ENCODE results near the gene HOXA11. TPM values are rescaled to one million over a fixed set of nuclear protein-coding genes. Genes with fewer than 3 reads are reported as not detected.

HOXA11 gene
- total and polyA plus RNA-seq, 10 of the 15 experiments (the other 5 are each of a cell fraction or from before 2014, with no cell fraction given): not detected

DNA sequence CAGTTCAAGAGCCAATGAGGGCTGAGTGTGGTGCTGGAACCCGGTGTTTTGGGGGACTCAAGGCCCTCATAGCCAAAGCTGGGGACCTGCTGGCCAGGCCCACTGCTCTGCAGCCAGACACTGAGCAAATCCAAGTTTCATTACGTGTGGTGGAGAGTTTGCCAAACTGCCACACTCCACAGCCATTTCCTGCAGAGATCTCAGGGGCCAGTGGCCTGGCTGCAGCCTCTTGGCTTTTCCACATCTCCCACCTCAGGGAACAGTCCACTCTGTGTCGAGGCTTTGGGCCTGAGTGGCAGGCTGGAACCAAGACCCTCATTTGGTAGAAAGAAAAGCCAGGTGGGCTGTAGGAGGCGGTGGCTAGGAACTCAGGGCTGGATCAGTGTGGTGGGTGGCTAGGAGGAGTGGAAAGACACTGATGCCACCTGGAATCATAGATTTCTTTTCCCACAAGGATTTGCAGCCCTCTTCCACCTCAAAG is 3.2 kb downstream of the HOXA11 start:
- CTCF ChIA-PET: interaction anchor here (1.1 kb wide), 1 partner anchor 16 kb away, joined by 4 read pairs; no protein-coding TSS in a partner anchor
- H3K27me3 ChIP-seq (replicated peaks in 1 of 2; ENCODE audit: control insufficient read depth in 2 of 2, insufficient read depth in 2 of 2, low read length in 1 of 2): peaks cover 21 to 38% of the 10 kb centered on the region in 2 experiments
- no peaks in the 10 kb centered on the region; the same call in 2 of the 3 replicates for H3K9me3 ChIP-seq (replicated peaks; ENCODE audit: control insufficient read depth, insufficient read depth, low read length)
- WGBS (ENCODE audit: insufficient coverage, insufficient replicate concordance, low lambda C conversion rate, missing lambda C conversion rate): 2% methylated on average over 4 of the region's 4 CpGs
- H3K9ac ChIP-seq (ENCODE audit: control insufficient read depth, insufficient read depth, low read length): no peak overlapping the region
- BruUV-seq (replicated peaks): no TSS peak
- intact Hi-C loops (cut with micrococcal nuclease; ENCODE audit: unreplicated experiment) (no loop called here), in situ Hi-C loops (cut with MboI) (no loop called here)
- no peaks in the 10 kb centered on the region for H3K4me1 ChIP-seq (ENCODE audit: control insufficient read depth, insufficient read depth, low read length)
- no peaks in the 10 kb centered on the region for H4K20me1 ChIP-seq (ENCODE audit: control insufficient read depth, insufficient read depth)
- no peak overlapping the region for H2AFZ ChIP-seq (ENCODE audit: control insufficient read depth, low read depth, low read length)
- no peaks in the 10 kb centered on the region for H3K36me3 ChIP-seq (ENCODE audit: control insufficient read depth in 2 of 2, insufficient read depth in 2 of 2, low read length in 1 of 2)
- DNase-seq (ENCODE audit: low read depth, low spot score) (no peak), FAIRE-seq (no peak), ATAC-seq (no peak)
- H3K79me2 ChIP-seq (ENCODE audit: control insufficient read depth, insufficient read depth, low read length): no peaks in the 10 kb centered on the region
- no peak overlapping the region for H3K4me2 ChIP-seq (ENCODE audit: control insufficient read depth, insufficient read depth)
- SMC1A ChIA-PET (ENCODE audit: uncharacterized antibody, unreplicated experiment): no interaction called here
- POLR2A ChIA-PET: no interaction called here
- H3K27ac ChIP-seq (ENCODE audit: control insufficient read depth, insufficient read depth): no peak overlapping the region
- TF ChIP-seq RCOR1 (conservative IDR thresholded peaks at IDR 0.05; ENCODE audit: low read depth, low read length) (no peak), ATF7 (IDR thresholded peaks at IDR 0.05; ENCODE audit: low read depth) (no peak), MXI1 (IDR thresholded peaks at IDR 0.05; ENCODE audit: low read depth, low read length) (no peak), ASH2L (IDR thresholded peaks at IDR 0.05; ENCODE audit: borderline replicate concordance, low read depth) (no peak), ZNF622 (IDR thresholded peaks at IDR 0.05) (no peak), KLF5 (IDR thresholded peaks at IDR 0.05; ENCODE audit: partially characterized antibody) (no peak), WRNIP1 (IDR thresholded peaks at IDR 0.05; ENCODE audit: borderline replicate concordance, low read depth, low read length) (no peak), BHLHE40 (IDR thresholded peaks at IDR 0.05; ENCODE audit: borderline replicate concordance in 1 of 2, low read depth in 2 of 2, low read length in 1 of 2) (no peak), ETV6 (conservative IDR thresholded peaks at IDR 0.05 in 1 of 2, IDR thresholded peaks at IDR 0.05 in 1 of 2; ENCODE audit: borderline replicate concordance in 1 of 2, low read depth in 1 of 2) (no peak)
- TF ChIP-seq, protein P1, sequence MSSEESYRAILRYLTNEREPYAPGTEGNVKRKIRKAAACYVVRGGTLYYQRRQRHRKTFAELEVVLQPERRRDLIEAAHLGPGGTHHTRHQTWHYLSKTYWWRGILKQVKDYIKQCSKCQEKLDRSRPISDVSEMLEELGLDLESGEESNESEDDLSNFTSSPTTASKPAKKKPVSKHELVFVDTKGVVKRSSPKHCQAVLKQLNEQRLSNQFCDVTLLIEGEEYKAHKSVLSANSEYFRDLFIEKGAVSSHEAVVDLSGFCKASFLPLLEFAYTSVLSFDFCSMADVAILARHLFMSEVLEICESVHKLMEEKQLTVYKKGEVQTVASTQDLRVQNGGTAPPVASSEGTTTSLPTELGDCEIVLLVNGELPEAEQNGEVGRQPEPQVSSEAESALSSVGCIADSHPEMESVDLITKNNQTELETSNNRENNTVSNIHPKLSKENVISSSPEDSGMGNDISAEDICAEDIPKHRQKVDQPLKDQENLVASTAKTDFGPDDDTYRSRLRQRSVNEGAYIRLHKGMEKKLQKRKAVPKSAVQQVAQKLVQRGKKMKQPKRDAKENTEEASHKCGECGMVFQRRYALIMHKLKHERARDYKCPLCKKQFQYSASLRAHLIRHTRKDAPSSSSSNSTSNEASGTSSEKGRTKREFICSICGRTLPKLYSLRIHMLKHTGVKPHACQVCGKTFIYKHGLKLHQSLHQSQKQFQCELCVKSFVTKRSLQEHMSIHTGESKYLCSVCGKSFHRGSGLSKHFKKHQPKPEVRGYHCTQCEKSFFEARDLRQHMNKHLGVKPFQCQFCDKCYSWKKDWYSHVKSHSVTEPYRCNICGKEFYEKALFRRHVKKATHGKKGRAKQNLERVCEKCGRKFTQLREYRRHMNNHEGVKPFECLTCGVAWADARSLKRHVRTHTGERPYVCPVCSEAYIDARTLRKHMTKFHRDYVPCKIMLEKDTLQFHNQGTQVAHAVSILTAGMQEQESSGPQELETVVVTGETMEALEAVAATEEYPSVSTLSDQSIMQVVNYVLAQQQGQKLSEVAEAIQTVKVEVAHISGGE (CRISPR knock-in tag; IDR thresholded peaks at IDR 0.05): no peak
- TF ChIP-seq, protein P2, sequence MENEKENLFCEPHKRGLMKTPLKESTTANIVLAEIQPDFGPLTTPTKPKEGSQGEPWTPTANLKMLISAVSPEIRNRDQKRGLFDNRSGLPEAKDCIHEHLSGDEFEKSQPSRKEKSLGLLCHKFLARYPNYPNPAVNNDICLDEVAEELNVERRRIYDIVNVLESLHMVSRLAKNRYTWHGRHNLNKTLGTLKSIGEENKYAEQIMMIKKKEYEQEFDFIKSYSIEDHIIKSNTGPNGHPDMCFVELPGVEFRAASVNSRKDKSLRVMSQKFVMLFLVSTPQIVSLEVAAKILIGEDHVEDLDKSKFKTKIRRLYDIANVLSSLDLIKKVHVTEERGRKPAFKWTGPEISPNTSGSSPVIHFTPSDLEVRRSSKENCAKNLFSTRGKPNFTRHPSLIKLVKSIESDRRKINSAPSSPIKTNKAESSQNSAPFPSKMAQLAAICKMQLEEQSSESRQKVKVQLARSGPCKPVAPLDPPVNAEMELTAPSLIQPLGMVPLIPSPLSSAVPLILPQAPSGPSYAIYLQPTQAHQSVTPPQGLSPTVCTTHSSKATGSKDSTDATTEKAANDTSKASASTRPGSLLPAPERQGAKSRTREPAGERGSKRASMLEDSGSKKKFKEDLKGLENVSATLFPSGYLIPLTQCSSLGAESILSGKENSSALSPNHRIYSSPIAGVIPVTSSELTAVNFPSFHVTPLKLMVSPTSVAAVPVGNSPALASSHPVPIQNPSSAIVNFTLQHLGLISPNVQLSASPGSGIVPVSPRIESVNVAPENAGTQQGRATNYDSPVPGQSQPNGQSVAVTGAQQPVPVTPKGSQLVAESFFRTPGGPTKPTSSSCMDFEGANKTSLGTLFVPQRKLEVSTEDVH (IDR thresholded peaks at IDR 0.05; ENCODE audit: low read depth, partially characterized antibody): no peak
- no peak overlapping the region for H3K4me3 ChIP-seq
- RAD21 ChIA-PET (ENCODE audit: unreplicated experiment): no interaction called here
